Transverse colon (tissue), 4 donors: ENCODE measurements around the gene LRRC75B. TPM values are rescaled to one million over a fixed set of nuclear protein-coding genes. Genes with fewer than 3 reads are reported as not detected.

ENCODE experiments used
- DNase-seq: peaks from one replicate; pipeline ENCODE4 v3.0.0-alpha.2; 2019
- H3K27ac ChIP-seq, 4 donors: fragments of 200-600 bp; sonication (generic); 2 replicates each; pipeline ENCODE4 v1.5.1; 2016 to 2018; ENCODE audit warnings: inconsistent platforms in 4 of 4
- H3K27me3 ChIP-seq: fragments of 200-600 bp; sonication (generic); 2 replicates; pipeline ENCODE4 v1.5.1; 2017; ENCODE audit warnings: inconsistent platforms
- H3K36me3 ChIP-seq, 4 donors: fragments of 200-600 bp; sonication (generic); 2 replicates each; pipeline ENCODE4 v1.5.1; 2017 to 2019; ENCODE audit warnings: inconsistent platforms in 4 of 4
- H3K4me1 ChIP-seq, 4 donors: fragments of 200-600 bp; sonication (generic); 2 replicates each; pipeline ENCODE4 v1.5.1; 2017 to 2020; ENCODE audit warnings: inconsistent platforms in 4 of 4
- H3K4me3 ChIP-seq, 4 donors: fragments of 200-600 bp; sonication (generic); 1 replicate in 1 of 4; 2 replicates in 3 of 4; pipeline versions ENCODE4 v1.5.1 to v1.6.1; 2017 to 2019; ENCODE audit warnings: inconsistent platforms in 4 of 4
- H3K9me3 ChIP-seq, 2 donors: fragments of 200-600 bp; sonication (generic); 2 replicates each; pipeline ENCODE4 v1.5.1; 2017 to 2019; ENCODE audit warnings: inconsistent platforms in 2 of 2
- CTCF ChIP-seq, 5 experiments: fragments of 200-600 bp in 3 of 5; fragments of 450-650 bp in 2 of 5; sonication (generic) in 3 of 5; IDR thresholded peaks; 1 replicate in 2 of 5; 2 replicates in 3 of 5; pipeline ENCODE4 v1.5.1; 2016 to 2017; ENCODE audit warnings: antibody characterized with exemption in 5 of 5, inconsistent platforms in 3 of 5, mild to moderate bottlenecking in 2 of 5, moderate library complexity in 1 of 5
- EP300 ChIP-seq: sonication (generic); formaldehyde crosslinking; IDR thresholded peaks from one replicate; pipeline ENCODE4 v1.6.1; 2017; ENCODE audit warnings: antibody characterized with exemption, low read depth
- POLR2A ChIP-seq: fragments of 450-650 bp; IDR thresholded peaks from one replicate; pipeline ENCODE4 v1.6.1; 2016; ENCODE audit warnings: antibody characterized with exemption, mild to moderate bottlenecking, moderate library complexity
- POLR2AphosphoS5 ChIP-seq, 3 donors: sonication (generic); formaldehyde crosslinking; IDR thresholded peaks; one replicate each; pipeline ENCODE4 v1.6.1; 2016; ENCODE audit warnings: antibody characterized with exemption in 3 of 3
- WGBS, 2 donors: methylation state at CpG; one replicate each; pipeline ENCODE4 v1.1.5; 2018; ENCODE audit warnings: low coverage in 1 of 2; 5-methylcytosine and 5-hydroxymethylcytosine counted together
- in situ Hi-C, 4 donors: fragments of 200-750 bp; cut with MboI; loops; one replicate each; pipeline versions ENCODE4 v1.15.0 to v1.15.1; 2017; ENCODE audit warnings: low sequenced_read_pairs in 3 of 4, low pct_ligation_motif_present in 1 of 4, low pct_unique_long_range_greater_than_20kb in 1 of 4
- intact Hi-C: fragments of 100-400 bp; cut with DNase I; formaldehyde crosslinking; loops from one replicate; pipeline ENCODE4 v1.15.1; 2023; ENCODE audit warnings: low total_unique reads
- total RNA-seq, 4 donors: library from RNA; depleted of rRNA; stranded (reverse); fragments of >200 nt; gene quantifications; one replicate each; pipeline ENCODE4 v1.1.0, GENCODE V29; 2016

Gene LRRC75B
- total RNA-seq, 4 donors from 2014 or later, result 13.3 to 20.6 (median 16.6) TPM

GRCh38 chr22:24590596-24591173 is 2.2 kb downstream of the LRRC75B start:
- Histone ChIP-seq H3K27me3 (no peaks in the 10 kb centered on the region), H3K36me3 (no peaks in the 10 kb centered on the region), H3K4me3 (no peak overlapping the region), H3K9me3 (no peaks in the 10 kb centered on the region), H3K27ac (no peak overlapping the region), H3K4me1 (peaks cover 6 to 22% (median 15%) of the 10 kb centered on the region in 4 donors)
- intact Hi-C loops, result no loop called here
- in situ Hi-C loops, result no loop called here
- TF ChIP-seq POLR2A (no peak), EP300 (no peak), POLR2AphosphoS5 (IDR thresholded peaks at IDR 0.05) (no peak), CTCF (IDR thresholded peaks at IDR 0.05) (no peak)
- DNase-seq, result no peak
- WGBS, 2 donors, result 95% methylated on average over 2 to 12 of the region's 12 CpGs

GRCh38 chr22:24589518-24590030 is 3.3 kb downstream of the LRRC75B start:
- no peak for DNase-seq
- in situ Hi-C loops (no loop called here), intact Hi-C loops (no loop called here)
- Histone ChIP-seq H3K4me3 (no peak overlapping the region), H3K36me3 (no peaks in the 10 kb centered on the region), H3K27ac (no peak overlapping the region), H3K27me3 (no peaks in the 10 kb centered on the region), H3K4me1 (peaks cover 6 to 21% (median 15%) of the 10 kb centered on the region in 4 donors), H3K9me3 (no peaks in the 10 kb centered on the region)
- no peak for TF ChIP-seq CTCF (IDR thresholded peaks at IDR 0.05)
- WGBS, 2 donors, result 90% methylated on average over 7 of the region's 7 CpGs; no CpG with 5 or more reads in 1 of the 2 donors

GRCh38 chr22:24588757-24589481 is 4.0 kb downstream of the LRRC75B start:
- Histone ChIP-seq H3K4me1 (peaks cover 6 to 18% (median 15%) of the 10 kb centered on the region in 4 donors), H3K36me3 (no peaks in the 10 kb centered on the region), H3K4me3 (no peak overlapping the region), H3K27me3 (no peaks in the 10 kb centered on the region), H3K27ac (no peak overlapping the region), H3K9me3 (no peaks in the 10 kb centered on the region)
- 91% methylated on average over 19 of the region's 21 CpGs; no CpG with 5 or more reads in 1 of the 2 donors for WGBS, 2 donors
- DNase-seq, result no peak
- intact Hi-C loops, result no loop called here
- TF ChIP-seq EP300 (no peak), POLR2AphosphoS5 (IDR thresholded peaks at IDR 0.05) (no peak), POLR2A (no peak), CTCF (IDR thresholded peaks at IDR 0.05) (no peak)
- in situ Hi-C loops, result no loop called here

- no peak for TF ChIP-seq EP300
- TF ChIP-seq POLR2A, result no peak
- no peak for TF ChIP-seq CTCF (IDR thresholded peaks at IDR 0.05)
- TF ChIP-seq POLR2AphosphoS5 (IDR thresholded peaks at IDR 0.05), result no peak
- no peak for DNase-seq
- no peaks in the 10 kb centered on the region for H3K9me3 ChIP-seq
- in situ Hi-C loops (no loop called here), intact Hi-C loops (no loop called here)
- WGBS, 2 donors, result 62% methylated on average over 8 of the region's 13 CpGs; no CpG with 5 or more reads in 1 of the 2 donors
- H3K4me3 ChIP-seq, result no peak overlapping the region
- H3K4me1 ChIP-seq, result peaks cover 4 to 18% (median 14%) of the 10 kb centered on the region in 4 donors
- no peak overlapping the region for H3K27ac ChIP-seq
- H3K27me3 ChIP-seq, result no peaks in the 10 kb centered on the region
- H3K36me3 ChIP-seq, result no peaks in the 10 kb centered on the region
Measured at GRCh38 chr22:24588381-24588756, 4.5 kb downstream of the LRRC75B start.
